Measurements from ENCODE around the gene TRAPPC10. TPM values are rescaled to one million over a fixed set of nuclear protein-coding genes. Genes with fewer than 3 reads are reported as not detected.

The TRAPPC10 gene
- total RNA-seq, 3 donors from 2014 or later (not counting 1 experiment from before 2014, with no cell fraction given) = 187 to 232 (median 213) TPM

DNA sequence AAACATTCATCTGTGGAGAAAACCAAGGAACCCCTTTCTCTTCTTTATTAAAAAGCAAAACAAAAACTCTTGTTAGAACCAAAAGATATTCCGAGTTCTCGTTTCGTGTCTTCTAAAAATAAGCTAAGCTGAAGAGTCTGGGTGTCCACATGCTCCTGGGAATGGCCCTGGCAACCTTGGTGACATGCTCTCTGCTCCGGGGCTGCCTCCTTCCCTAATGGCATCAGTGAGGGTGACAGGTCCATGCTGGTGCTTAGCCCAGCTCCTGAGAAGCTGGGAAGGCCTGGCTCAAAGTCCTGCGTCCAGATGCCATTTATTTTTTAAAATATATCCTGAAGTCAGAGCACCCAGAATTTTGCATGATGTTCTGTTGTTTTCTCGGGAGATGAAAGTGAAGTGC lies 24.6 kb upstream of the TRAPPC10 start:
- H3K9me3 ChIP-seq (ENCODE audit: control insufficient read depth, insufficient read depth, low read length) = no peaks in the 10 kb centered on the region
- WGBS (ENCODE audit: insufficient coverage) = 86% methylated on average over 6 of the region's 6 CpGs
- intact Hi-C loops (cut with micrococcal nuclease) = no loop called here

DNA sequence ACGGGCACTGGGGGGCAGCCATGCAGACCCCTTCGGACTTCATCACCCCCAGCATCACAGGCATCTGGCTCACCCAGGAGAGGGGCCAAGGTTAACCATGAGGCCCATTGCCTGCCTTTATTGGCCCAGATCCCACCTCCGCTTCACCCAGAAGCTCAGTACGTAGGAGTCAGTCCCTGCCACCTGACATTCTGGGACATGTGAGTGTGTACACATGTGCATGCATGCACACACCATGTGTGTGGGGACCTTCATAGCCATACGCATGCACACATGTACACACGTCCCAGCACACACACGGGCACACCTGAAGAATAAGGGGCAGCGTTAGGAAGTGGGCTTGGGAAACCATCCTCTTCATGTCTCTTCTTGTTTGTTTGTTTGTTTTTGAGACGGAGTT lies 24.1 kb upstream of the TRAPPC10 start:
- Histone ChIP-seq H3K36me3 (ENCODE audit: control insufficient read depth, insufficient read depth, low read length) (no peaks in the 10 kb centered on the region), H3K27ac (ENCODE audit: low read length) (no peak overlapping the region), H3K9me3 (ENCODE audit: control insufficient read depth, insufficient read depth, low read length) (no peaks in the 10 kb centered on the region), H3K4me3 (ENCODE audit: low read length) (no peak overlapping the region), H3K27me3 (ENCODE audit: control insufficient read depth, insufficient read depth, low read length) (no peaks in the 10 kb centered on the region), H3K4me1 (ENCODE audit: control insufficient read depth, insufficient read depth, low read length) (no peaks in the 10 kb centered on the region)
- Mint-ChIP-seq H3K36me3 (no peaks in the 10 kb centered on the region), H3K4me1 (peaks cover 9 to 11% of the 10 kb centered on the region in 2 donors), H3K4me3 (no peak overlapping the region), H3K9me3 (no peaks in the 10 kb centered on the region), H3K27ac (no peak overlapping the region), H3K27me3 (ENCODE audit: low read depth in 2 of 2) (peaks cover 0 to 2% of the 10 kb centered on the region in 2 donors)
- DNase-seq (no peak), ATAC-seq (no peak)
- TF ChIP-seq, protein P1, sequence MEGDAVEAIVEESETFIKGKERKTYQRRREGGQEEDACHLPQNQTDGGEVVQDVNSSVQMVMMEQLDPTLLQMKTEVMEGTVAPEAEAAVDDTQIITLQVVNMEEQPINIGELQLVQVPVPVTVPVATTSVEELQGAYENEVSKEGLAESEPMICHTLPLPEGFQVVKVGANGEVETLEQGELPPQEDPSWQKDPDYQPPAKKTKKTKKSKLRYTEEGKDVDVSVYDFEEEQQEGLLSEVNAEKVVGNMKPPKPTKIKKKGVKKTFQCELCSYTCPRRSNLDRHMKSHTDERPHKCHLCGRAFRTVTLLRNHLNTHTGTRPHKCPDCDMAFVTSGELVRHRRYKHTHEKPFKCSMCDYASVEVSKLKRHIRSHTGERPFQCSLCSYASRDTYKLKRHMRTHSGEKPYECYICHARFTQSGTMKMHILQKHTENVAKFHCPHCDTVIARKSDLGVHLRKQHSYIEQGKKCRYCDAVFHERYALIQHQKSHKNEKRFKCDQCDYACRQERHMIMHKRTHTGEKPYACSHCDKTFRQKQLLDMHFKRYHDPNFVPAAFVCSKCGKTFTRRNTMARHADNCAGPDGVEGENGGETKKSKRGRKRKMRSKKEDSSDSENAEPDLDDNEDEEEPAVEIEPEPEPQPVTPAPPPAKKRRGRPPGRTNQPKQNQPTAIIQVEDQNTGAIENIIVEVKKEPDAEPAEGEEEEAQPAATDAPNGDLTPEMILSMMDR (IDR thresholded peaks at IDR 0.05) = no peak
- intact Hi-C loops (cut with micrococcal nuclease) = no loop called here
- WGBS (ENCODE audit: insufficient coverage) = 93% methylated on average over 9 of the region's 9 CpGs

More for the DNA sequence above, 24.6 kb upstream of the TRAPPC10 start:
- Mint-ChIP-seq H3K4me1 (peaks cover 9 to 11% of the 10 kb centered on the region in 2 donors), H3K9me3 (no peaks in the 10 kb centered on the region), H3K4me3 (no peak overlapping the region), H3K36me3 (no peaks in the 10 kb centered on the region), H3K27me3 (ENCODE audit: low read depth in 2 of 2) (peaks cover 0 to 2% of the 10 kb centered on the region in 2 donors), H3K27ac (no peak overlapping the region)
- no peak overlapping the region for H3K4me3 ChIP-seq (ENCODE audit: low read length)
- DNase-seq (no peak), ATAC-seq (no peak)
- H3K36me3 ChIP-seq (ENCODE audit: control insufficient read depth, insufficient read depth, low read length) = no peaks in the 10 kb centered on the region
- no peak overlapping the region for H3K27ac ChIP-seq (ENCODE audit: low read length)
- no peaks in the 10 kb centered on the region for H3K4me1 ChIP-seq (ENCODE audit: control insufficient read depth, insufficient read depth, low read length)
- no peaks in the 10 kb centered on the region for H3K27me3 ChIP-seq (ENCODE audit: control insufficient read depth, insufficient read depth, low read length)
- TF ChIP-seq, protein P1 (IDR thresholded peaks at IDR 0.05) = no peak

DNA sequence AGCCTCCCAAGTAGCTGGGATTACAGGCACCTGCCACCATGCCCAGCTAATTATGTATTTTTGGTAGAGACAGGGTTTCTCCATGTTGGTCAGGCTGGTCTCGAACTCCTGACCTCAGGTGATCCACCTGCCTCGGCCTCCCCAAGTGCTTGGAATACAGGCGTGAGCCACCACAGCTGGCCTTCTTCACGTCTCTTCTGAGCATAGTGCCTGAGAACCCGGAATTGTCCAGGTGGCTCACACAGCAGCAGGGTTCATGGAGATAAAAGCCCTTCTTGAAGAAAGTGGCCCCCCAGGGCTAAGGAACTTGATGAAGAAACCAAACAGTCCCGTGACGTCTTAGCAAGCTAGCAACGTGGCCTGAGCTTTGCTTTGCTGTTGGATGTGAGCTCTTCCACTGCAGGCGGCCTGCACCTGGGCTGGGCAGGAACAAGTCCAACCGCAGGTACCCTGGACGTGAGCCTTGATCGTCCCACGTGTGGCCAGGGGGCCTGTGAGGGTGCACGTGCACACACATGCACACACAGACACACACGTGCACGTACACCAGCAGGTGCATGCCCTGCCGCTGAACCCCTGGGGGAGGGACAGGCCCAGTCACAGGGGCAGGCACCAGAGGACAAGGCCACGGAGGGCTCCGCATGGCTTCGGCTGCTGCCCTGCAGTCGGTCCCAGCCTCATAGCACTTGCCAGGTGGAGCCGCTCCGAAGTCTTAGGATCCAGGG lies 23.4 kb upstream of the TRAPPC10 start:
- intact Hi-C loops (cut with micrococcal nuclease) = no loop called here
- no peak overlapping the region for H3K4me3 Mint-ChIP-seq
- TF ChIP-seq, protein P1 (IDR thresholded peaks at IDR 0.05) = no peak
- H3K27me3 Mint-ChIP-seq (ENCODE audit: low read depth in 2 of 2) = peaks cover 0 to 2% of the 10 kb centered on the region in 2 donors
- no peak for DNase-seq
- 90% methylated on average over 23 of the region's 23 CpGs for WGBS (ENCODE audit: insufficient coverage)
- no peak for ATAC-seq
- H3K27me3 ChIP-seq (ENCODE audit: control insufficient read depth, insufficient read depth, low read length) = no peaks in the 10 kb centered on the region
- no peaks in the 10 kb centered on the region for H3K36me3 Mint-ChIP-seq
- no peak overlapping the region for H3K27ac Mint-ChIP-seq
- no peaks in the 10 kb centered on the region for H3K4me1 ChIP-seq (ENCODE audit: control insufficient read depth, insufficient read depth, low read length)
- H3K9me3 Mint-ChIP-seq = no peaks in the 10 kb centered on the region
- no peaks in the 10 kb centered on the region for H3K9me3 ChIP-seq (ENCODE audit: control insufficient read depth, insufficient read depth, low read length)
- no peak overlapping the region for H3K4me3 ChIP-seq (ENCODE audit: low read length)
- no peaks in the 10 kb centered on the region for H3K36me3 ChIP-seq (ENCODE audit: control insufficient read depth, insufficient read depth, low read length)
- H3K4me1 Mint-ChIP-seq = peaks cover 9 to 11% of the 10 kb centered on the region in 2 donors
- H3K27ac ChIP-seq (ENCODE audit: low read length) = no peak overlapping the region

DNA sequence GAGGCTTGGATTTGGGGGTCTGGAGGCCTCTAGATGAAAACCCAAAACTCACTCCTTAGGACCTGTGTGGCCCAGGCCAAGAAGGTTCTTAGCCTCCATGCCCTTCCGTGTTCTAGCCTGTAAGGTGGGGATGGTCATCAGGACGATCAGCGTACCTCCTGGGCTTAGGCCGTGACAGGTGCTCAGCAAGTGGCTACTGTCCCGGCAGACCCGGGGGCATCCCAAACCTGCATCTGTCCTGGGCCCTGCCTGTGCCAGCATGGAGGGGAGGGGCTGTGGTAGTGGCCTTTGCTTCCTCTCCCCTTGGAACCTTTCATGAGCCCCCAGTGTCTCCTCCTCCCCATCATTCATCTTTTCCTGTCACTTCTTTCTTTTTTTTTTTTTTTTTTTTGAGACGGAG lies 22.7 kb upstream of the TRAPPC10 start:
- H3K36me3 Mint-ChIP-seq = no peaks in the 10 kb centered on the region
- no peaks in the 10 kb centered on the region for H3K27me3 ChIP-seq (ENCODE audit: control insufficient read depth, insufficient read depth, low read length)
- H3K27ac Mint-ChIP-seq = no peak overlapping the region
- H3K4me1 Mint-ChIP-seq = peaks cover 9 to 11% of the 10 kb centered on the region in 2 donors
- TF ChIP-seq, protein P1 (IDR thresholded peaks at IDR 0.05) = no peak
- H3K27me3 Mint-ChIP-seq (ENCODE audit: low read depth in 2 of 2) = peaks cover 0 to 2% of the 10 kb centered on the region in 2 donors
- H3K36me3 ChIP-seq (ENCODE audit: control insufficient read depth, insufficient read depth, low read length) = no peaks in the 10 kb centered on the region
- WGBS (ENCODE audit: insufficient coverage) = 94% methylated on average over 6 of the region's 7 CpGs
- DNase-seq (no peak), ATAC-seq (no peak)
- no peaks in the 10 kb centered on the region for H3K4me1 ChIP-seq (ENCODE audit: control insufficient read depth, insufficient read depth, low read length)
- no peaks in the 10 kb centered on the region for H3K9me3 ChIP-seq (ENCODE audit: control insufficient read depth, insufficient read depth, low read length)
- H3K4me3 ChIP-seq (ENCODE audit: low read length) = no peak overlapping the region
- intact Hi-C loops (cut with micrococcal nuclease) = no loop called here
- no peaks in the 10 kb centered on the region for H3K9me3 Mint-ChIP-seq
- H3K27ac ChIP-seq (ENCODE audit: low read length) = no peak overlapping the region
- no peak overlapping the region for H3K4me3 Mint-ChIP-seq
